SW480 (cell line): ENCODE results near the gene MRPL4.
"Not testable (repeated sequence)": the region's sequence is repeated elsewhere in the genome, so short reads cannot be mapped to it uniquely, and the experiment has no call there.

Source experiments
- DNase-seq: peaks from one replicate; pipeline ENCODE4 v3.0.0-alpha.2; 2016; ENCODE audit warnings: low spot score

MRPL4 gene

GRCh38 chr19:10262771-10263170 is 10.8 kb downstream of the MRPL4 start:
- no peak for DNase-seq

GRCh38 chr19:10266706-10267105 is 14.7 kb downstream of the MRPL4 start:
- no peak for DNase-seq

GRCh38 chr19:10268071-10268470 is 16.1 kb downstream of the MRPL4 start:
- DNase-seq = no peak

- peak; percentile 60 for DNase-seq
These were observed 17.5 kb downstream of the MRPL4 start for GRCh38 chr19:10269333-10270179.

GRCh38 chr19:10270180-10270615 is 18.2 kb downstream of the MRPL4 start:
- DNase-seq = peak; percentile 38

- peak; percentile 63 for DNase-seq
These were observed 18.8 kb downstream of the MRPL4 start, which contains the start of gene ICAM1 for GRCh38 chr19:10270616-10271394. ICAM1 (plus strand) TSS chr19:10271120; CDS start chr19:10271160, 40 bp downstream.

- no peak for DNase-seq
These were observed 19.6 kb downstream of the MRPL4 start for GRCh38 chr19:10271543-10272086.

- DNase-seq = no peak
These were observed 22.6 kb downstream of the MRPL4 start for GRCh38 chr19:10274589-10274988.

- no peak for DNase-seq
These were observed 26.0 kb downstream of the MRPL4 start for GRCh38 chr19:10277795-10278589.

GRCh38 chr19:10278935-10279334 is 26.9 kb downstream of the MRPL4 start:
- DNase-seq = no peak

GRCh38 chr19:10279737-10280442 is 27.9 kb downstream of the MRPL4 start:
- DNase-seq = no peak

GRCh38 chr19:10282043-10282442 is 30.0 kb downstream of the MRPL4 start:
- DNase-seq = not testable (repeated sequence)

GRCh38 chr19:10283301-10284064 is 31.5 kb downstream of the MRPL4 start:
- DNase-seq = peak; percentile 70

GRCh38 chr19:10284065-10284959 is 32.3 kb downstream of the MRPL4 start:
- DNase-seq = no peak

- no peak for DNase-seq
These were observed 32.9 kb downstream of the MRPL4 start for GRCh38 chr19:10284960-10285278.

- no peak for DNase-seq
These were observed 33.4 kb downstream of the MRPL4 start for GRCh38 chr19:10285393-10285792.

- DNase-seq = no peak
These were observed 35.1 kb downstream of the MRPL4 start, which contains the start of gene ICAM4 for GRCh38 chr19:10286803-10287737. ICAM4 (plus strand) TSS chr19:10286955; CDS start chr19:10287013, 58 bp downstream.

- peak; percentile 84 for DNase-seq
These were observed 36.7 kb downstream of the MRPL4 start for GRCh38 chr19:10288662-10289166.
